Activated gamma-delta T cell (primary cell): ENCODE data around the gene DHRS7.

Experiments used
- DNase-seq: peaks from one replicate; lab custom pipeline; 2025; lab: John Stamatoyannopoulos, UW
- total RNA-seq, 2 donors: gene quantifications; one replicate each; lab custom pipeline; 2026; lab: John Stamatoyannopoulos, UW

Gene DHRS7
- 65.7 to 95.0 reads per million in 2 donors for total RNA-seq

DNA sequence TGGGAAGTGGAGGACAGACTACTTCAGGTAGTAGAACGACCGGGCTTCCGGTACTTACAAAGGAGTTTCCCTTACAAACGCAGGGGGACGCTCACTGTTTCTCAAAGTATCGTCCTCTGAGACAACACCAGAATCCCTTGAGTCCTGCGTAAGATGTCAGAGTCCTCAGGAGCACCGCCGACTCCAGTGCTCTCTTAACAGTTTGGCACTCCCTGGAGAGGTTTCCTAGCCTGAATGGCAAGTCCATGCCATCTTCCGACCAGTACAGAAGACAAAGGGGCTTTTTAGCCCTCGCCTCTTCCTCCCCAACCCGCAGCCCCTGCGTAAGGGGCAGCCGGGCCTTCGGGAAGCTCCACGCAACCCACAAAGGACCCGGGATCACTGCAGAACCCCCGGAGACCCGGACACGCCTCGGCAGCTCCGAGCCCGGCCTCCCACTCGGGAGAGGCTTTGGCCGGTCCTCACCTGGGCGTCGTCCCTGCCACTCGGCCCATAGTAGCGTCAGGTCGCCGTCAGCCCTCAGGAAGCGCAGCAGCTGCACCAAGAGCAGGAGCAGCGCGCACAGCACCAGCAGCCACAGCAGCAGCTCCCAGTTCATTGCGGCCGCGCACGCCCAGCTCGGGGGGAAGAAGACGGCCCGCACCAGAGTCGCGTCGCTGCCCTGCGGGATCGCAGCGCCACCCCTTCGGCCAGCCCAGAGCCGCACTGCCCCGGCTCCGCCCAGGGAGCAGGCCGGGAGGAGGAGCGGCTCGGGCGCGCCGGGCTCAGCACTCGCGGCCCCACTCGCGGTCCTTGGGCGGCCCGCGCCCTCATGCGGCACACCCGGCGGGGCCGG lies at the start of gene DHRS7:
TSS of gene DHRS7 (minus strand) at position 687 of the 835 bp plus-strand sequence. CDS start at position 598, 89 bp downstream.
- DNase-seq, result peak; percentile 58

- DNase-seq, result no peak
These were observed 49.4 kb upstream of the DHRS7 start for GRCh38 chr14:60214415-60215126.

DNA sequence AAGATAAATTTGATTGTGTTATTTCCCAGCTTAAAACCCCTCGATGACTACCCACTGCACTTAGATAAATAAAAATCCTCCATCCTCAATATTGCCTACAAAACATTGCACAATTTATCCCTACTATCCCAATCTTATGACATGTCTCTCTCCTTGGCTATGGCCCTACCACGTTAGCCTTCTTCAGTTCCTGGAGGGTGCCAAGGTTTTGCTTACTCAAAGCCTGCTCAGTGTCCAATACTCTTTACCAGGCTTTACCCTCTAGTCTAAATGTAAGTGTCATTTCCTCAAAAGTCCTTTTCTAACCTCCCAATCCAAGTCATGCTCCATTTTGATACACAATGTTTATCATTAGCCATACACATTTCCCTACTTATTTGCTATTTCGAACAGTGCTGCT lies 48.8 kb upstream of the DHRS7 start:
- no peak for DNase-seq

GRCh38 chr14:60212503-60213371 lies 47.5 kb upstream of the DHRS7 start:
- no peak for DNase-seq

DNA sequence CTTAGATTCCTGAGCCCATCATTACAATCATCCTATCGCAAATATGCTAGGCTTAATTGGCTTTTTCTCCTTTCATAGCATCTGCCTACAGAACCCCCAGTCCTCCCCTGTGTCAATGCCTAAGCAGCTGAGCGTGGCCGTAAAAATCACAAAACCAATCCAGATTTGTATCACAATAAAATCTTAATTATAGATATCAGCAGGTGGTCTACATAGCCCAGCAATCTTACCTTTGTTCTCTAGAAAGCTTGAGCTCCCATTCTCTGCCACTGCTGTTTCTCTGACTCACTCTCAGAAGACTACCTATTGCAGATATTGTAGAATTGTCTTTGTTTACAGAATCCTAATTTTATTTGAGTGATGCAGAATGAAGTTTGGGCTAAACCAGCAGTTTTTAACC lies 46.0 kb upstream of the DHRS7 start:
- no peak for DNase-seq

- DNase-seq, result no peak
These were observed 45.5 kb upstream of the DHRS7 start for GRCh38 chr14:60210703-60211102.

- no peak for DNase-seq
These were observed 41.8 kb upstream of the DHRS7 start for GRCh38 chr14:60206837-60207533.

DNA sequence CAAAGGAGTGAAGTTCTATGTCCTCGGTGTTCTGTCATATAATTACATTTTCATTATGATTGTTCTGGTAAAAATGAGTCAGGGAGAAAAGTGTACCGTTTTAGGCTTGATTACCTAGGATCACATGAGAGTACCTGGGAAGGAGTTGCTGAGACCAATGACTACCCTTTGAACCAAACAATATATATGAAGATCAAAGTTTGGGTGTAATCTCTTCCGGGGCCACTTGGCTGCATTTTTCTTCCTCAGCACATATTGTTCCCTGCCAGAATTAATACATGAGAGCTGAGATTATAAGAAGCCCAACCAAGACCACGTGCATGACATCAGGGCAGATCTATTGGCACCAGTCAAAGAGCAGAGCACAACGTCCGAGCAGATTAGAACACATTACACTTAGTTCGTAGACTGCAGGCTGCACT lies 41.1 kb upstream of the DHRS7 start:
- no peak for DNase-seq

DNA sequence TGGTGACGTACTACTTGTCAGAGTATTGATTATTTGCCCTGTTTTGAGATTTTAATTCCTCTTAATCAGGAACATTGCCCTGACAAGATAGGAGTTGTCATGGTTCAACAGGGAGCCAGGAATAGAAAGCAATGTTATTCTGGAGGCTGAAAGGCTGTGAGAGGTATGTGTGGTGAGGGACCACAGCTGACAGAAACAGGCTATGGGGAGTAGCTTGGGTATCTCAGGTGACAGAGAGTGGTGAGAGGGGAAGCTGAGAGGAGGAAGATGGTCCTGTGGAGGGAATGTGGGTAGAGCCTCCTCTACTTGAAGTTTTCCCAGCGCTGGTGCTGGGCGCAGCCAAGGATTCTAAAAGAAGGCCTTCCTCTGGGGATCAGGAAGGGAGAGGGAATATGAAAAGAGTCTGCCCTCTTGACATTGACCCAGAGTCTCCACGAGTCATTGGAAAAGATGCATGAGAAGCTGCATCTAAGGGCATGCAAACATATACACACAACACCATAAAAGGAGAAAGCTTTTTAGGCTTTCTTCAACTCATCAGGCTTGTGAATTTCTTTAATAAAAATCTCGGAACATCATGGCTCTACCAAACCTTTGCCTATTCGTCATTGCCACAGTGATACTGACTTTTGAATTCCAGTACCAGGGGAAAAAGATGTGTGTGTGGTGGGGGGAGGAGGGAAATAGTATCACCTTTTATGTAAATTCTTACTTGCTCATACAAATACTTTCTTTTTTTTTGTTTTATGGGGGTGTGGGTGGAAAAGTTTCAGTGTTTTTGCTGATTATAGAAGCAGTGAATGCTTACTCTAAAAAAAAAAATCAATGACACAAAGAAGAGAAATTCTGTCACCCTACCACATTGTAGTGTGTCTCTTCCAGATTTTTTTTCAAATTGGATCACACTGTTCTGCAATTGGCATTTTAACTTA lies 39.9 kb upstream of the DHRS7 start:
- DNase-seq, result no peak

GRCh38 chr14:60204104-60204842 lies 39.1 kb upstream of the DHRS7 start:
- no peak for DNase-seq

DNA sequence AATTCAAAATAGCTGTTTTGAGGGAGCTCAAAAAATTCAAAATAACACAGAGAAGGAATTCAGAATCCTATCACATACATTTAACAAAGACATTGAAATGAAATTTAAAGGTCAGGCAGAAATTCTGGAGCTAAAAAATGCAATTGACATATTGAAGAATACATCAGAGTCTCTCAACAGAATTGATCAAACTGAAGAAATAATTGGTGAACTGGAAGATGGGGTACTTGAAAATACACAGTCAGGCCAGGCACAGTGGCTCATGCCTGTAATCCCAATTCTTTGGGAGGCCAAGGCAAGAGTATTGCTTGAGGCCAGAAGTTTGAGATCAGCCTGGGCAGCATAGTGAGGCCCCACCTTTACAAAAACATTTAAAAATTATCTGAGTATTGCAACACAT lies 34.1 kb upstream of the DHRS7 start:
- DNase-seq, result no peak

- no peak for DNase-seq
These were observed 32.6 kb upstream of the DHRS7 start for GRCh38 chr14:60197629-60198303.

DNA sequence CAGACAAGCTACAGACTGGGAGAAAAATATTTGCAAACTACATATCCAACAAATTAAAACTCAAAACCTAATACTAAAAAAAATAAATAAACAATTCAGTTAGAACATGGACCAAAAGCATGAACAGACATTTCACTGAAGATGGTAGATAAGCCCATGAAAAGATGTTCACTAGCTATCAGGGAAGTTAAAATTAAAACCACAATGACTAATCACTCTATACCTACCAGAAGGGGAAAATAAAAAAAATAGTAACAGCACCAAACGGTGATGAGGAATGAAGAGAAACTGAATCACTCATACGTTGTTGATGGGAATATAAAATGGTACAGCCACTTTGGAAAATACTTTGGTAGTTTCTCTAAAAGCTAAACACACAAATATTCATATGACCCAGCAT lies 31.1 kb upstream of the DHRS7 start:
- DNase-seq, result no peak

DNA sequence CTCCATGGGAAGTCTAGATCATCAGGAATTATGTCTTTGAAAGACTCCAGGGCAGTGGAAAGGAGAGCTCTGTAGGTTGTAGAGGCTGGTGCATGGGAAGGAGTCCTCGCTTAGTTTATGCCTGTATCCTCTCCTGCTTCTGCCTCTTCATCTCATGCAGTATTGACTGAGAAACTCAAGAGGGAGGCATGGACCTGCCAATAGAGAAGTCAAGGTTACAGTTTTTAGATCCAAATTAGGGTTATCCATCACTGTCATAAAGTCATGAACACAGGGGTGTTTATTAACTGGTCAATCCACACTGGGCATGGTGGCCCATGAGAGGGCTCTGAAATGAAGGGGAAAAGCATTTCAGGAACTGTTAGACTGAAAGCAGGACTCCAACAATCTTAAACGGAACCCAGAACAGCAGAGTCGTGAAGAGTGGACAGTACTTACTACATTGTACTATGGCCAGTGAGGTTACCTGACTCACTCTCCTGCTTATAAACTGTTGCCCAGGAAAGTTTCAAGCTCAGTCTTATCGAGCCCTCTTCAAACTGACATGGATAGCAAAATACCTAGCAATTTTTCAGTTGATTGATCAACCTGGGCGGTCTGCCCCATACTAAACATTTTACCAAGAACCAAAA lies 30.1 kb upstream of the DHRS7 start:
- no peak for DNase-seq

GRCh38 chr14:60189923-60190840 lies 25.0 kb upstream of the DHRS7 start:
- DNase-seq, result no peak

- no peak for DNase-seq
These were observed 23.5 kb upstream of the DHRS7 start for GRCh38 chr14:60188696-60189095.

- DNase-seq, result no peak
These were observed 22.9 kb upstream of the DHRS7 start for GRCh38 chr14:60188115-60188514.
